IMR-90 (cell line): ENCODE measurements around the gene DDX54. TPM values are rescaled to one million over a fixed set of nuclear protein-coding genes. Genes with fewer than 3 reads are reported as not detected.

Source experiments
- ATAC-seq: fragments of 200-7000 bp; cut with Tn5 transposase; 2 replicates; pipeline ENCODE4 v1.9.1; 2020; ENCODE audit warnings: low read depth, mild to moderate bottlenecking, moderate library complexity
- BruUV-seq: library from RNA; stranded (reverse); fragments of 400-500 nt; replicated peaks from 2 replicates; lab custom pipeline; 2021; lab: Mats Ljungman, UMichigan
- CTCF ChIA-PET: fragments of 300-600 bp; formaldehyde crosslinking; extraction: SDS; loops from one replicate; lab custom pipeline; 2021; ENCODE audit warnings: antibody characterized with exemption; lab: Yijun Ruan, JAX
- POLR2A ChIA-PET: fragments of 300-600 bp; sonication (Branson Sonifier 250); formaldehyde crosslinking; loops from one replicate; lab custom pipeline; 2022; ENCODE audit warnings: antibody characterized with exemption; ENCODE audit not compliant: unreplicated experiment; lab: Charles Lee
- DNase-seq: peaks from one replicate; pipeline ENCODE4 v3.0.0; 2013
- H2AFZ ChIP-seq: replicated peaks from 2 replicates; pipeline ENCODE3; 2013; ENCODE audit warnings: low read length, mild to moderate bottlenecking; ENCODE audit not compliant: poor library complexity
- H2AK5ac ChIP-seq: 2 replicates; pipeline ENCODE4 v1.6.1; 2013; ENCODE audit warnings: low read depth, low read length, inconsistent platforms
- H2AK9ac ChIP-seq: replicated peaks from 2 replicates; pipeline ENCODE3; 2013; ENCODE audit warnings: mild to moderate bottlenecking, low read depth, low read length, moderate library complexity; ENCODE audit not compliant: poor library complexity
- H2BK120ac ChIP-seq: 2 replicates; pipeline ENCODE4 v1.6.1; 2013; ENCODE audit warnings: low read depth, low read length, inconsistent platforms
- H2BK15ac ChIP-seq: 3 replicates; pipeline ENCODE4 v1.6.1; 2013; ENCODE audit warnings: low read depth, low read length, inconsistent platforms
- H2BK20ac ChIP-seq: 2 replicates; pipeline ENCODE4 v1.6.1; 2013; ENCODE audit warnings: low read depth, mild to moderate bottlenecking, inconsistent platforms, low read length, moderate library complexity
- H2BK5ac ChIP-seq: 2 replicates; pipeline ENCODE4 v1.6.1; 2013; ENCODE audit warnings: mild to moderate bottlenecking, low read depth, low read length, inconsistent platforms; ENCODE audit not compliant: poor library complexity, severe bottlenecking
- H3K14ac ChIP-seq: replicated peaks from 2 replicates; pipeline ENCODE4 v1.6.1; 2013; ENCODE audit warnings: low read depth, low read length, inconsistent platforms
- H3K18ac ChIP-seq: 2 replicates; pipeline ENCODE4 v1.6.1; 2013; ENCODE audit warnings: low read depth, low read length, control low read depth
- H3K23ac ChIP-seq: 2 replicates; pipeline ENCODE4 v1.6.1; 2013; ENCODE audit warnings: low read depth, low read length, inconsistent platforms
- H3K27ac ChIP-seq: 2 replicates; pipeline ENCODE4 v1.5.1; 2013; ENCODE audit warnings: mild to moderate bottlenecking, control low read depth, low read length; ENCODE audit not compliant: insufficient read depth
- H3K27me3 ChIP-seq: 2 replicates; pipeline ENCODE4 v1.6.1; 2013; ENCODE audit warnings: low read length; ENCODE audit not compliant: control insufficient read depth, insufficient read depth
- H3K36me3 ChIP-seq: 2 replicates; pipeline ENCODE4 v1.6.1; 2013; ENCODE audit warnings: low read length, mixed read lengths; ENCODE audit not compliant: control insufficient read depth, insufficient read depth
- H3K4ac ChIP-seq: 2 replicates; pipeline ENCODE4 v1.6.1; 2013; ENCODE audit warnings: low read depth, low read length, inconsistent platforms
- H3K4me1 ChIP-seq: 2 replicates; pipeline ENCODE4 v1.6.1; 2013; ENCODE audit warnings: low read length, mixed read lengths; ENCODE audit not compliant: control insufficient read depth, insufficient read depth
- H3K4me2 ChIP-seq: 2 replicates; pipeline ENCODE4 v1.6.1; 2013; ENCODE audit warnings: low read depth, mild to moderate bottlenecking, control low read depth, low read length, moderate library complexity
- H3K4me3 ChIP-seq: 2 replicates; pipeline ENCODE4 v1.5.1; 2013; ENCODE audit warnings: low read depth, mild to moderate bottlenecking, control low read depth, low read length, moderate library complexity; ENCODE audit not compliant: insufficient read depth
- H3K56ac ChIP-seq: 2 replicates; pipeline ENCODE4 v1.6.1; 2013; ENCODE audit warnings: low read length, inconsistent platforms; ENCODE audit not compliant: insufficient read depth; ENCODE audit errors: extremely low read depth
- H3K79me1 ChIP-seq, 2 experiments: 2 replicates each; pipeline ENCODE4 v1.6.1; 2013; ENCODE audit warnings: low read length in 2 of 2, inconsistent platforms in 1 of 2, low read depth in 1 of 2
- H3K9ac ChIP-seq: 2 replicates; pipeline ENCODE4 v1.6.1; 2013; ENCODE audit warnings: low read depth, low read length, control low read depth
- H3K9me1 ChIP-seq: 2 replicates; pipeline ENCODE4 v1.6.1; 2013; ENCODE audit warnings: low read length, inconsistent platforms; ENCODE audit not compliant: insufficient read depth
- H3K9me3 ChIP-seq: 2 replicates; pipeline ENCODE4 v1.6.1; 2013; ENCODE audit warnings: low read length; ENCODE audit not compliant: control insufficient read depth, insufficient read depth
- H4K20me1 ChIP-seq: 2 replicates; pipeline ENCODE4 v1.6.1; 2013; ENCODE audit warnings: low read length, inconsistent platforms; ENCODE audit not compliant: insufficient read depth
- H4K5ac ChIP-seq: 2 replicates; pipeline ENCODE4 v1.6.1; 2013; ENCODE audit warnings: mild to moderate bottlenecking, low read depth, low read length, control low read depth
- H4K8ac ChIP-seq, 2 experiments: 2 replicates each; pipeline ENCODE4 v1.6.1; 2013; ENCODE audit warnings: low read depth in 2 of 2, low read length in 2 of 2, control low read depth in 1 of 2, inconsistent platforms in 1 of 2
- H4K91ac ChIP-seq: 2 replicates; pipeline ENCODE4 v1.6.1; 2013; ENCODE audit warnings: low read depth, low read length, inconsistent platforms; ENCODE audit not compliant: insufficient read depth
- FOS ChIP-seq: fragments of 150-350 bp; IDR thresholded peaks from 2 replicates; pipeline ENCODE4 v1.6.1; 2016; ENCODE audit warnings: low read depth, low read length
- RCOR1 ChIP-seq: IDR thresholded peaks from 2 replicates; pipeline ENCODE4 v1.6.1; 2012; ENCODE audit warnings: mild to moderate bottlenecking, low read length, improper control_type of control experiment; ENCODE audit not compliant: insufficient replicate concordance
- WGBS, 2 experiments: methylation state at CpG; one replicate each; pipeline versions ENCODE4 v1.1.5 to v1.1.7; 2013; ENCODE audit warnings: missing lambda C conversion rate in 2 of 2; ENCODE audit not compliant: insufficient read length in 1 of 2; ENCODE audit errors: extremely low coverage in 2 of 2; 5-methylcytosine and 5-hydroxymethylcytosine counted together
- dilution Hi-C: fragments of 300-500 bp; cut with HindIII; formaldehyde crosslinking; loops from one replicate; pipeline ENCODE4 v1.14.3; 2018; ENCODE audit warnings: low sequenced_read_pairs; ENCODE audit not compliant: unreplicated experiment
- in situ Hi-C: fragments of 300-500 bp; cut with MboI; formaldehyde crosslinking; loops from 3 replicates; pipeline ENCODE4 v1.14.3; 2019; ENCODE audit warnings: low sequenced_read_pairs, inconsistent platforms, mixed read lengths
- intact Hi-C: fragments of 100-400 bp; cut with micrococcal nuclease; formaldehyde crosslinking; loops from 2 replicates; pipeline ENCODE4 v1.10.0; 2022
- polyA plus RNA-seq, 3 experiments: library from polyadenylated mRNA; depleted of rRNA; stranded (reverse); fragments of >200 nt; gene quantifications; 2 replicates each; pipeline ENCODE4 v1.2.3, GENCODE V29; 2012; ENCODE audit warnings: low replicate concordance in 1 of 3
- total RNA-seq: library from RNA; depleted of rRNA; stranded (reverse); fragments of >200 nt; gene quantifications from 2 replicates; pipeline ENCODE4 v1.2.3, GENCODE V29; 2012

Gene DDX54
- total and polyA plus RNA-seq, 2 of the 4 experiments (the other 2 are of a cell fraction): 23.8 to 47.5 TPM

DNA sequence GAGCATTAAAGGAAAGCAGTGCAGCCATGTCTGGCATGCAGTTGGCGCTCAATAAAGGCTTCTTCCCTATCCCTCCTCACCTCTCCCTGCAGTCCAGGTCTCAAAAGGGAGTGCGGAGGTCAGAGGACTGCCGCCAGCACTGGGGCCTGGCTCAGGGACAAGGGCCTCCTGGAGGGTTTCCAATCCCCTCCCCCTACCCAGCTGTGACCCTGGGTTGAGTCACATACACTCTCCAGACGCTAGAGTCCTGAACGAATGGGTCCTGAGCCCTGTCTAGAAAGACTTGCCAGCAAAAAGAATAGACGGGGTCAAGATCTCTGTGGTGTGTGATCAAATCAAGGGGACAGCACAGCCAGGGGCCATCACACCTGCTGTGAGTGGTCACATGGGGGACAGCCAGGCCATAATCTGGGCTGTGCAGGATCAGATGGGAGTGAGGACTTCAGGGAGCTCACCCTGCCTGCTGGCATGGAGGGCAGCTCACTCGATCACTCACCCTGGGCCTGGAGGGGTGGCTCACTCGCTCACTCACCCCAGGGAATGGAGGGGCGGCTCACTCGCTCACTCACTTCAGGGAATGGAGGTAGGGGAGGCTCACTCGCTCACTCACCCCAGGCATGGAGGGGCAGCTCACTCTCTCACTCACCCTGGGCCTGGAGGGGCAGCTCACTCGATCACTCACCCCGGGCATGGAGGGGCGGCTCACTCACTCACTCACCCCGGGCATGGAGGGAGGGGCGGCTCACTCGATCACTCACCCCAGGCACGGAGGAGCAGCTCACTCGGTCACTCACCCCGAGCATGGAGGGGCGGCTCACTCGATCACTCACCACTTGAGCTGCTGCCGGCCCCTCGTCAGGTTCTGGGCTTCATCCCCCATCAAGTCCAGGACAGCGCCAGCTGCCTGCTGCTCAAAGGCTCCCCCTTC is 22.9 kb downstream of the DDX54 start:
- H3K4me1 ChIP-seq: peaks cover 8% of the 10 kb centered on the region
- H3K56ac ChIP-seq: no peak overlapping the region
- H4K8ac ChIP-seq: no peak overlapping the region
- no peak overlapping the region for H3K4me3 ChIP-seq
- no peak overlapping the region for H3K4me2 ChIP-seq
- peaks cover 58% of the 10 kb centered on the region for H3K36me3 ChIP-seq
- intact Hi-C loops: no loop called here
- in situ Hi-C loops: no loop called here
- no peak overlapping the region for H2BK5ac ChIP-seq
- CTCF ChIA-PET: no interaction called here
- no peak overlapping the region for H3K4ac ChIP-seq
- H4K91ac ChIP-seq: no peak overlapping the region
- H3K27ac ChIP-seq: no peak overlapping the region
- H3K27me3 ChIP-seq: no peaks in the 10 kb centered on the region
- no peak overlapping the region for H2AK5ac ChIP-seq
- H3K14ac ChIP-seq: no peak overlapping the region
- H3K18ac ChIP-seq: no peak overlapping the region
- no peak overlapping the region for H3K9ac ChIP-seq
- H2BK15ac ChIP-seq: no peak overlapping the region
- H3K23ac ChIP-seq: no peak overlapping the region
- no peak overlapping the region for H2AK9ac ChIP-seq
- ATAC-seq: peak; percentile 58
- H4K20me1 ChIP-seq: peaks cover 3% of the 10 kb centered on the region; the same call in 1 of the 2 replicates
- dilution Hi-C loops: no loop called here
- TF ChIP-seq FOS (0 out of 2 replicates have a peak, but pooled peaks have one; percentile 8), RCOR1 (no peak)
- no peak overlapping the region for H4K5ac ChIP-seq
- peak overlapping the region; percentile 60 for H2AFZ ChIP-seq
- no peaks in the 10 kb centered on the region; a peak in 1 of 4 replicates for H3K79me1 ChIP-seq
- no peak overlapping the region for H2BK20ac ChIP-seq
- H2BK120ac ChIP-seq: no peak overlapping the region
- WGBS, 2 experiments: 95% methylated on average over 4 of the region's 25 CpGs; no CpG with 5 or more reads in 1 of the 2 experiments
- BruUV-seq: no TSS peak
- H3K9me1 ChIP-seq: peaks cover 4% of the 10 kb centered on the region; the same call in 1 of the 2 replicates
- peak; percentile 50 for DNase-seq
- POLR2A ChIA-PET: no interaction called here
- H3K9me3 ChIP-seq: no peaks in the 10 kb centered on the region
